ENCODE results near the gene RPL27A.
A peak's percentile ranks its signal among the peaks of the same experiment; 100 is the strongest.

Gene RPL27A

GRCh38 chr11:8717544-8717875 is 34.9 kb downstream of the RPL27A start:
- TF ChIP-seq CTCF (IDR thresholded peaks at IDR 0.05; ENCODE audit: low read depth, low read length) = no peak
- DNase-seq (ENCODE audit: low read depth, low spot score) = no peak
- in situ Hi-C loops (cut with HindIII; ENCODE audit: low sequenced_read_pairs) = no loop called here
- no peak overlapping the region for H3K4me3 ChIP-seq (ENCODE audit: low read depth, low read length)

- in situ Hi-C loops (cut with HindIII; ENCODE audit: low sequenced_read_pairs) = no loop called here
- no peak overlapping the region for H3K4me3 ChIP-seq (ENCODE audit: low read depth, low read length)
- TF ChIP-seq CTCF (IDR thresholded peaks at IDR 0.05; ENCODE audit: low read depth, low read length) = no peak
- peak; percentile 89 for DNase-seq (ENCODE audit: low read depth, low spot score)
Measured at GRCh38 chr11:8717876-8718753, 35.5 kb downstream of the RPL27A start.

- in situ Hi-C loops (cut with HindIII; ENCODE audit: low sequenced_read_pairs) = no loop called here
- DNase-seq (ENCODE audit: low read depth, low spot score) = peak; percentile 86
- TF ChIP-seq CTCF (IDR thresholded peaks at IDR 0.05; ENCODE audit: low read depth, low read length) = no peak
- no peak overlapping the region for H3K4me3 ChIP-seq (ENCODE audit: low read depth, low read length)
Measured at GRCh38 chr11:8719211-8719649, 36.6 kb downstream of the RPL27A start.

- no peak for TF ChIP-seq CTCF (IDR thresholded peaks at IDR 0.05; ENCODE audit: low read depth, low read length)
- H3K4me3 ChIP-seq (ENCODE audit: low read depth, low read length) = no peak overlapping the region
- no peak for DNase-seq (ENCODE audit: low read depth, low spot score)
- in situ Hi-C loops (cut with HindIII; ENCODE audit: low sequenced_read_pairs) = no loop called here
Measured at GRCh38 chr11:8719721-8720120, 37.1 kb downstream of the RPL27A start.

- no peak overlapping the region for H3K4me3 ChIP-seq (ENCODE audit: low read depth, low read length)
- in situ Hi-C loops (cut with HindIII; ENCODE audit: low sequenced_read_pairs) = no loop called here
- no peak for TF ChIP-seq CTCF (IDR thresholded peaks at IDR 0.05; ENCODE audit: low read depth, low read length)
- DNase-seq (ENCODE audit: low read depth, low spot score) = no peak
Measured at GRCh38 chr11:8720352-8720751, 37.8 kb downstream of the RPL27A start.

- no peak overlapping the region for H3K4me3 ChIP-seq (ENCODE audit: low read depth, low read length)
- no peak for DNase-seq (ENCODE audit: low read depth, low spot score)
- TF ChIP-seq CTCF (IDR thresholded peaks at IDR 0.05; ENCODE audit: low read depth, low read length) = no peak
- in situ Hi-C loops (cut with HindIII; ENCODE audit: low sequenced_read_pairs) = no loop called here
Measured at GRCh38 chr11:8720868-8721608, 38.4 kb downstream of the RPL27A start.

All from astrocyte of the spinal cord (primary cell).